Activated CD4-positive, alpha-beta T cell treated with anti-CD3 and anti-CD28 coated beads, Interleukin-2, amount 50 U/mL, for 24 hours (primary cell): Measurements from ENCODE around the gene DGKA.
A peak's percentile ranks its signal among the peaks of the same experiment; 100 is the strongest.
"Not testable (repeated sequence)": the region's sequence is repeated elsewhere in the genome, so short reads cannot be mapped to it uniquely, and the experiment has no call there.

Experiments used
- DNase-seq, 2 donors: peaks; one replicate each; pipeline ENCODE4 v3.0.0-alpha.2; 2020; ENCODE audit warnings: low read depth in 1 of 2, low spot score in 1 of 2

DGKA gene

GRCh38 chr12:55966408-55967281 is 35.7 kb downstream of the DGKA start, which contains the start of gene CDK2:
TSS of gene CDK2 (plus strand) at chr12:55966830. CDS start at chr12:55967009, 179 bp downstream.
- DNase-seq = peak; percentile 78 to 87

GRCh38 chr12:55969356-55969755 is 38.4 kb downstream of the DGKA start:
- DNase-seq = no peak

GRCh38 chr12:55970775-55971174 is 39.8 kb downstream of the DGKA start:
- DNase-seq = no peak

GRCh38 chr12:55972042-55972441 is 41.1 kb downstream of the DGKA start:
- DNase-seq = no peak

GRCh38 chr12:55972456-55972855 is 41.5 kb downstream of the DGKA start:
- no peak for DNase-seq

- no peak for DNase-seq
Observed at GRCh38 chr12:55972911-55973598, 42.1 kb downstream of the DGKA start.

GRCh38 chr12:55973599-55974307 is 42.8 kb downstream of the DGKA start, which contains the start of gene RAB5B:
TSS of gene RAB5B (plus strand) at chr12:55974078. CDS start at chr12:55986961, 12,883 bp downstream.
- DNase-seq = peak; percentile 80 to 99

GRCh38 chr12:55974308-55974730 is 43.4 kb downstream of the DGKA start:
- DNase-seq = peak in 1 of 2 donors; percentile 26

- DNase-seq = no peak
Observed at GRCh38 chr12:55978393-55978792, 47.4 kb downstream of the DGKA start.

GRCh38 chr12:55979069-55979468 is 48.1 kb downstream of the DGKA start:
- DNase-seq = no peak

- DNase-seq = not testable (repeated sequence)
Observed at GRCh38 chr12:55981882-55982281, 50.9 kb downstream of the DGKA start.

GRCh38 chr12:55982319-55982936 is 51.5 kb downstream of the DGKA start:
- no peak for DNase-seq

GRCh38 chr12:55983232-55983842 is 52.4 kb downstream of the DGKA start:
- DNase-seq = no peak

- no peak for DNase-seq
Observed at GRCh38 chr12:55984861-55985260, 53.9 kb downstream of the DGKA start.

- DNase-seq = no peak
Observed at GRCh38 chr12:55985341-55985740, 54.4 kb downstream of the DGKA start.

GRCh38 chr12:55985976-55986375 is 55.0 kb downstream of the DGKA start:
- DNase-seq = not testable (repeated sequence)

GRCh38 chr12:55991110-55991509 is 60.1 kb downstream of the DGKA start:
- DNase-seq = no peak

- no peak for DNase-seq
Observed at GRCh38 chr12:55993230-55993853, 62.4 kb downstream of the DGKA start.

- no peak for DNase-seq
Observed at GRCh38 chr12:55995366-55995765, 64.4 kb downstream of the DGKA start.

GRCh38 chr12:55996201-55996714 is 65.3 kb downstream of the DGKA start:
- peak; percentile 20 to 70 for DNase-seq
